Uterus (tissue), 4 donors: Measurements from ENCODE around the gene ZSWIM6. TPM values are rescaled to one million over a fixed set of nuclear protein-coding genes. Genes with fewer than 3 reads are reported as not detected.

Source experiments
- DNase-seq, 2 donors: peaks; one replicate each; pipeline ENCODE4 v3.0.0-alpha.2; 2019 to 2020
- H3K27ac ChIP-seq, 2 donors: fragments of 200-600 bp; sonication (generic); 1 replicate in 1 of 2; 2 replicates in 1 of 2; pipeline ENCODE4 v1.5.1; 2016 to 2018
- H3K27me3 ChIP-seq, 2 donors: fragments of 200-600 bp; sonication (generic); one replicate each; pipeline ENCODE4 v1.5.1; 2018 to 2019; ENCODE audit warnings: control low read depth in 1 of 2
- H3K36me3 ChIP-seq, 2 donors: fragments of 200-600 bp; sonication (generic); one replicate each; pipeline ENCODE4 v1.5.1; 2019; ENCODE audit warnings: control low read depth in 1 of 2
- H3K4me1 ChIP-seq, 2 donors: fragments of 200-600 bp; sonication (generic); one replicate each; pipeline ENCODE4 v1.5.1; 2018 to 2019; ENCODE audit warnings: control low read depth in 1 of 2
- H3K4me3 ChIP-seq, 2 donors: fragments of 200-600 bp; sonication (generic); 1 replicate in 1 of 2; 2 replicates in 1 of 2; pipeline ENCODE4 v1.5.1; 2018 to 2019; ENCODE audit warnings: mild to moderate bottlenecking in 1 of 2
- H3K9me3 ChIP-seq, 2 donors: fragments of 200-600 bp; sonication (generic); one replicate each; pipeline ENCODE4 v1.5.1; 2019; ENCODE audit warnings: control low read depth in 1 of 2
- POLR2A ChIP-seq, 2 donors: fragments of 450-650 bp; IDR thresholded peaks; one replicate each; pipeline ENCODE4 v1.6.1; 2016; ENCODE audit warnings: antibody characterized with exemption in 2 of 2, mild to moderate bottlenecking in 1 of 2, moderate library complexity in 1 of 2
- intact Hi-C: fragments of 100-400 bp; cut with DNase I; formaldehyde crosslinking; loops from one replicate; pipeline ENCODE4 v1.15.1; 2023; ENCODE audit warnings: low total_unique reads
- total RNA-seq, 4 donors: library from RNA; depleted of rRNA in 3 of 4; stranded (reverse); fragments of >200 nt in 3 of 4; gene quantifications; one replicate each; pipeline versions ENCODE4 v1.1.0 to v1.2.4, GENCODE V29; 2014 to 2023
- TF ChIP-seq, protein P1 (sequence below), 4 experiments: fragments of 200-600 bp in 2 of 4; fragments of 450-650 bp in 2 of 4; sonication (generic) in 2 of 4; IDR thresholded peaks; one replicate each; pipeline ENCODE4 v1.5.1; 2016 to 2019; ENCODE audit warnings: antibody characterized with exemption in 4 of 4, mild to moderate bottlenecking in 2 of 4, moderate library complexity in 1 of 4
- donor health status: DM: yes; HTN: yes; CAD: no.

ZSWIM6 gene
- total RNA-seq, 4 donors from 2014 or later: 4.1 to 14.8 (median 11.1) TPM

DNA sequence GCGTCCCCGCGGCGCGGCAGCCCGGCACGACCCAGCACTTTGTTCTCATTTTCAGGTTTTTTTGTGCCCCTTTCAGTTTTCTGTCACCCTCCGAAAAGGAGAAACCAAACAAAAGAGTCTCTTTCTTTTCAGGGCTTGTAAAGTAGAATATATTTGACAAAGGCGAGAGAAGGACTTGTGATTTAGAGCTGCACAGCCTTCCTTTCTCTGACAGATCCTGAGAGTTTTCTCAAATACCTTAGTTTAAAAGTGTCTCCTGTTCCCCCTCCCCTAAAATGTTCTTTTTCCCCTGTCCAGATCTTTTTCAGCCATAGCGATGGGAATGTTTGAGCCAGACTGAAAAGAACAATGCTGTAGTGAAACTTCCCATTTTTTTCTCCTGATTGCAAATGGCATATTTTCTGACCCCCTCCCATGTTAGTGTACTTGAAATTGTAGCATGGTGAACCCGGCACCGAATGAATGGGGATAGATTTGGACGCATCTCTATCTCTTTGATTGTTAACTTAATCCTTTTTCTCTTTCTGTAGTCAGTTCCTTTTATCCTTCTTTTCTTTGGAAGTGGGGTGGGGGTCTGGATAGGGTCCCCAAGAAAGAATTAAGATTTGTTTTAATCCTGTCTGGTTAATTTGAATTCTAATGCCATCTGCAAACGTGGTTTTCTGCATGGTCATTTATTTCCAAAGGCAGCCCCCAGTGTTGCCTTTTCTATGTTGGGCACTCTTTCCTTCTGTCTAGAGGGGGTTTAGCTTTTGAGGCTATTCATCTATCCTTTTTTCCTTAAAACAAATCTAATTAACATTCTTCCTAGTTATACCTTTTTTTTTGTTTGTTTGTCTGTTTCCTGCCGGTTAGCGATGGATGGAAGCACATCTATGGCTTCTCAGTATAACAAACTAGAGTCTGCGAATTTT, 2.2 kb downstream of the ZSWIM6 start:
- H3K36me3 ChIP-seq: no peaks in the 10 kb centered on the region
- DNase-seq: no peak
- H3K27ac ChIP-seq: peak overlapping the region; percentile 80 to 90
- H3K27me3 ChIP-seq: no peaks in the 10 kb centered on the region
- H3K9me3 ChIP-seq: no peaks in the 10 kb centered on the region
- peak overlapping the region; percentile 65 to 97 for H3K4me3 ChIP-seq
- intact Hi-C loops: no loop called here
- peaks cover 0 to 10% of the 10 kb centered on the region in 2 donors for H3K4me1 ChIP-seq
- TF ChIP-seq, protein P1, sequence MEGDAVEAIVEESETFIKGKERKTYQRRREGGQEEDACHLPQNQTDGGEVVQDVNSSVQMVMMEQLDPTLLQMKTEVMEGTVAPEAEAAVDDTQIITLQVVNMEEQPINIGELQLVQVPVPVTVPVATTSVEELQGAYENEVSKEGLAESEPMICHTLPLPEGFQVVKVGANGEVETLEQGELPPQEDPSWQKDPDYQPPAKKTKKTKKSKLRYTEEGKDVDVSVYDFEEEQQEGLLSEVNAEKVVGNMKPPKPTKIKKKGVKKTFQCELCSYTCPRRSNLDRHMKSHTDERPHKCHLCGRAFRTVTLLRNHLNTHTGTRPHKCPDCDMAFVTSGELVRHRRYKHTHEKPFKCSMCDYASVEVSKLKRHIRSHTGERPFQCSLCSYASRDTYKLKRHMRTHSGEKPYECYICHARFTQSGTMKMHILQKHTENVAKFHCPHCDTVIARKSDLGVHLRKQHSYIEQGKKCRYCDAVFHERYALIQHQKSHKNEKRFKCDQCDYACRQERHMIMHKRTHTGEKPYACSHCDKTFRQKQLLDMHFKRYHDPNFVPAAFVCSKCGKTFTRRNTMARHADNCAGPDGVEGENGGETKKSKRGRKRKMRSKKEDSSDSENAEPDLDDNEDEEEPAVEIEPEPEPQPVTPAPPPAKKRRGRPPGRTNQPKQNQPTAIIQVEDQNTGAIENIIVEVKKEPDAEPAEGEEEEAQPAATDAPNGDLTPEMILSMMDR (IDR thresholded peaks at IDR 0.05): no peak
- no peak for TF ChIP-seq POLR2A (IDR thresholded peaks at IDR 0.05)

DNA sequence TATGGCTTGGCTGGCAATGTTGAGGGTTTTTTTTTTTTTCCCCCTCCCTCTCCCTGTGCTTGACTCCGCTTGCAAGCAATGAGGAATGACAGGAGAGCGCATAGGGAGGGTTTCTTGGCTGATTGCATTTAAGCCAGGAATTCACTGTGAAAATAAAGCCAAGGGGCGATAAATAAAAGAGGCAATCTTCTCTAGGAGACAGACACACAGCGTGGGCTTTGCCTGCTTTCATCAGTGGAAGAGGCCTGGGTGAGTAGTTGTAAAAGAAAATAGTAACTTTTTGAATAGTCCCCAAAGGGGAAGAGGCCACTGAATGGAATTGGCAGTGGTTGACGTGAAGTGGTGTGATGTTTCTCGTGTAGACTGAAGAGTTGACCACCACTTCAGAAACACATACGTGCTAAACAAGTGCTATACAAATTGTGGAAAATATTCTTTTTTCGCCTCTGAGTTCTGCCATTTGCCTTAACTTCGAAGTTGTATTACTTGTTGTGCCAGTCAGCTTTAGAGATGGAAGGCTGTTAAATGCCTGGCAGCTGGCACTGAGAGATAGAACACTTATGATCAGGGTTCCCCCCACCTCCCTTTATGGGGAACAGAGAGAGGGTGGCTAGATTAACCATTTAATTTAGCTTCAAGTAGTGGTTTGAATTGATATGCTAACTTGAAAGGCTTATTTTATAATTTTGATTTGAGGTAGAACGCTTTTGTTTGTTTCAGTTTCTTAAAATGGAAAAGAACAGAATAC, 3.0 kb downstream of the ZSWIM6 start:
- H3K27ac ChIP-seq: peak overlapping the region in 1 of 2 donors; percentile 90
- no peak overlapping the region for H3K4me3 ChIP-seq
- peak in 1 of 2 donors; percentile 26 for DNase-seq

DNA sequence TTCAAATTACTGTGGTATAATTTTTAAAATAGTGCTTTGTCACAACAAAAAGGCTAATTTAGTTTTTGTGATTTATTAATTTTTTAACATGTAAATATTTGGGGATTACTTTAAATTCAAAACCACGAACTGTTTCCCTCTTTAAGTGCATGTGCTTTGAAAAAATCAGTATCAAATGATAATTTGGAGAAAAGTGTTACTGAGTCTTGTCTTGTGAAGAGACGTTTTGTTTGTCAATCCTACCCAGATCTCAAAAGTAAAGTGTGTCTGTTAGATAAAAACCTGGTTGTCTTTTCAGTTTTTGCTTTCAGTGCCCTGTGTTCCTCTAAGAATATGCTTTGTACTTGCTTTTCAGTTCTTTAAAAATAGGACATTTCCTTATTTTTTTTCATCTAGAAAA, 7.7 kb downstream of the ZSWIM6 start:
- Histone ChIP-seq H3K36me3 (no peaks in the 10 kb centered on the region), H3K4me3 (no peak overlapping the region), H3K4me1 (peaks cover 0 to 9% of the 10 kb centered on the region in 2 donors), H3K27me3 (no peaks in the 10 kb centered on the region), H3K27ac (no peak overlapping the region), H3K9me3 (no peaks in the 10 kb centered on the region)
- no peak for TF ChIP-seq POLR2A (IDR thresholded peaks at IDR 0.05)
- TF ChIP-seq, protein P1 (IDR thresholded peaks at IDR 0.05): no peak
- intact Hi-C loops: no loop called here
- no peak for DNase-seq

More for the DNA sequence above, 3.0 kb downstream of the ZSWIM6 start:
- no peaks in the 10 kb centered on the region for H3K27me3 ChIP-seq
- H3K9me3 ChIP-seq: no peaks in the 10 kb centered on the region
- no peaks in the 10 kb centered on the region for H3K36me3 ChIP-seq
- H3K4me1 ChIP-seq: peaks cover 0 to 10% of the 10 kb centered on the region in 2 donors
- TF ChIP-seq, protein P1 (IDR thresholded peaks at IDR 0.05): no peak
- no peak for TF ChIP-seq POLR2A (IDR thresholded peaks at IDR 0.05)
- intact Hi-C loops: no loop called here

DNA sequence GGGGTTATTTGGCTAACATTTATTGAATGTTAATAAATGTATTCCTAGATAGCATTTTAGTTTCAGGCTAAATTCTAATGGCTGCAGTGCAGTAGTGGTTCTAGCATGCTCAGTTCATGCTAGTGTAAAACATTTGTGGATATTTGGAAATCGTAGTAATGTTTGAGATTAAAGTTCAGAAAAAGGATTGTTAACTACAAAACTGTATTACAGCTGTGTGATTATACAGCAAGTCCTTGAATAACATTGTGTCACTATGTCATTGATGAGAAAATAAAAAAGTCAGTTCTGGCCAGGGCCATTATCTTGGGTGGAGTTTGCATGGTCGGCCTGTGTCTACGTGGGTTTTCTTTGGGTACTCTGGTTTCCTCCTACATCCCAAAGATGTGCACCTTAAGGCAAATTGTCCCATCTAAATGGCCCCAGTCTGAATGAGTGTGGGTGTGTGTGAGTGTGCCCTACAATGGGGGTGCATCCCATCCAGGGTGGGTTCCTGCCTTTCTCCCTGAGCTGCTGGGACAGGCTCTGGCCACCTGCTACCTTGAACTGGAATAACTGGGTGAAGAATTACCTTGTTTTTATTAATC, 8.8 kb downstream of the ZSWIM6 start:
- DNase-seq: no peak
- Histone ChIP-seq H3K36me3 (no peaks in the 10 kb centered on the region), H3K4me1 (no peaks in the 10 kb centered on the region), H3K27me3 (no peaks in the 10 kb centered on the region), H3K4me3 (no peak overlapping the region), H3K9me3 (no peaks in the 10 kb centered on the region), H3K27ac (no peak overlapping the region)
- intact Hi-C loops: no loop called here
- TF ChIP-seq POLR2A (IDR thresholded peaks at IDR 0.05): no peak
- TF ChIP-seq, protein P1 (IDR thresholded peaks at IDR 0.05): no peak
